Measurements from ENCODE around the gene MYO15B.

The MYO15B gene

DNA sequence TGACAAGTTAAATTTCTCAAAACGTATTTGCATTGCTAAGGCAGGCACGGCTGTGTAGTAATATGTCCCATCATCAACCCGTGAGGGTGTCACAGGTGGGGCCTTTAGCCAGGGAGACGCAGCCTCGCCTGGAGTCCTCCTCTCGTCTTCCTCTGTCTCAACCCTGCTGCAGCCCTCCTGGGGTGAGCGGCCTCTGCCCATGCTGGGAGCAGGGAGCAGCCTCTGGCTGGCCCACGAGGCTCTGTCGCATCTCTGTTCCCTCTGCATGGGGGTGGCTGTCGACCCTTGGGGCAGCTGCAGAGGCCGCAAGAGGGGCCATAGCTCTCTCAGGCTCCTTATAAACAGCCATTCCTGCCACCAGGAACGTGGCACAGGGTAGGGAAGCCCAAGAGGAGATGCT, 44.8 kb downstream of the MYO15B start:
- no peak for TF ChIP-seq FOXP2 (optimal IDR thresholded peaks at IDR 0.05; ENCODE audit: borderline replicate concordance, extremely low read depth, extremely low read length, insufficient read depth)
- TF ChIP-seq SIN3A (IDR thresholded peaks at IDR 0.05; ENCODE audit: borderline replicate concordance, insufficient read depth, low read length): no peak
- TF ChIP-seq, protein P1, sequence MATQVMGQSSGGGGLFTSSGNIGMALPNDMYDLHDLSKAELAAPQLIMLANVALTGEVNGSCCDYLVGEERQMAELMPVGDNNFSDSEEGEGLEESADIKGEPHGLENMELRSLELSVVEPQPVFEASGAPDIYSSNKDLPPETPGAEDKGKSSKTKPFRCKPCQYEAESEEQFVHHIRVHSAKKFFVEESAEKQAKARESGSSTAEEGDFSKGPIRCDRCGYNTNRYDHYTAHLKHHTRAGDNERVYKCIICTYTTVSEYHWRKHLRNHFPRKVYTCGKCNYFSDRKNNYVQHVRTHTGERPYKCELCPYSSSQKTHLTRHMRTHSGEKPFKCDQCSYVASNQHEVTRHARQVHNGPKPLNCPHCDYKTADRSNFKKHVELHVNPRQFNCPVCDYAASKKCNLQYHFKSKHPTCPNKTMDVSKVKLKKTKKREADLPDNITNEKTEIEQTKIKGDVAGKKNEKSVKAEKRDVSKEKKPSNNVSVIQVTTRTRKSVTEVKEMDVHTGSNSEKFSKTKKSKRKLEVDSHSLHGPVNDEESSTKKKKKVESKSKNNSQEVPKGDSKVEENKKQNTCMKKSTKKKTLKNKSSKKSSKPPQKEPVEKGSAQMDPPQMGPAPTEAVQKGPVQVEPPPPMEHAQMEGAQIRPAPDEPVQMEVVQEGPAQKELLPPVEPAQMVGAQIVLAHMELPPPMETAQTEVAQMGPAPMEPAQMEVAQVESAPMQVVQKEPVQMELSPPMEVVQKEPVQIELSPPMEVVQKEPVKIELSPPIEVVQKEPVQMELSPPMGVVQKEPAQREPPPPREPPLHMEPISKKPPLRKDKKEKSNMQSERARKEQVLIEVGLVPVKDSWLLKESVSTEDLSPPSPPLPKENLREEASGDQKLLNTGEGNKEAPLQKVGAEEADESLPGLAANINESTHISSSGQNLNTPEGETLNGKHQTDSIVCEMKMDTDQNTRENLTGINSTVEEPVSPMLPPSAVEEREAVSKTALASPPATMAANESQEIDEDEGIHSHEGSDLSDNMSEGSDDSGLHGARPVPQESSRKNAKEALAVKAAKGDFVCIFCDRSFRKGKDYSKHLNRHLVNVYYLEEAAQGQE (IDR thresholded peaks at IDR 0.05; ENCODE audit: insufficient read depth in 1 of 2, low read depth in 2 of 2, low read length in 2 of 2): no peak

- peak; percentile 30 for TF ChIP-seq FOXP2 (optimal IDR thresholded peaks at IDR 0.05; ENCODE audit: borderline replicate concordance, extremely low read depth, extremely low read length, insufficient read depth)
- no peak for TF ChIP-seq POLR2AphosphoS5 (IDR thresholded peaks at IDR 0.05; ENCODE audit: low read depth, low read length)
- TF ChIP-seq, protein P1 (IDR thresholded peaks at IDR 0.05; ENCODE audit: insufficient read depth in 1 of 2, low read depth in 2 of 2, low read length in 2 of 2): no peak
- TF ChIP-seq SIN3A (IDR thresholded peaks at IDR 0.05; ENCODE audit: borderline replicate concordance, insufficient read depth, low read length): no peak
- no peak for TF ChIP-seq TAF1 (IDR thresholded peaks at IDR 0.05; ENCODE audit: borderline replicate concordance, insufficient read depth, low read length)
These were observed 45.4 kb downstream of the MYO15B start, which contains the start of gene SMIM5 for GRCh38 chr17:75632863-75633485. TSS of gene SMIM5 (plus strand) at chr17:75633434. CDS start at chr17:75640202, 6,768 bp downstream.

GRCh38 chr17:75633486-75634375, 46.1 kb downstream of the MYO15B start:
- no peak for TF ChIP-seq POLR2AphosphoS5 (IDR thresholded peaks at IDR 0.05; ENCODE audit: low read depth, low read length)
- peak; percentile 58 for TF ChIP-seq FOXP2 (optimal IDR thresholded peaks at IDR 0.05; ENCODE audit: borderline replicate concordance, extremely low read depth, extremely low read length, insufficient read depth)
- TF ChIP-seq SIN3A (IDR thresholded peaks at IDR 0.05; ENCODE audit: borderline replicate concordance, insufficient read depth, low read length): peak; percentile 99; the same call in 1 of the 2 replicates
- no peak for TF ChIP-seq TAF1 (IDR thresholded peaks at IDR 0.05; ENCODE audit: borderline replicate concordance, insufficient read depth, low read length)
- TF ChIP-seq, protein P1 (IDR thresholded peaks at IDR 0.05; ENCODE audit: insufficient read depth in 1 of 2, low read depth in 2 of 2, low read length in 2 of 2): no peak

DNA sequence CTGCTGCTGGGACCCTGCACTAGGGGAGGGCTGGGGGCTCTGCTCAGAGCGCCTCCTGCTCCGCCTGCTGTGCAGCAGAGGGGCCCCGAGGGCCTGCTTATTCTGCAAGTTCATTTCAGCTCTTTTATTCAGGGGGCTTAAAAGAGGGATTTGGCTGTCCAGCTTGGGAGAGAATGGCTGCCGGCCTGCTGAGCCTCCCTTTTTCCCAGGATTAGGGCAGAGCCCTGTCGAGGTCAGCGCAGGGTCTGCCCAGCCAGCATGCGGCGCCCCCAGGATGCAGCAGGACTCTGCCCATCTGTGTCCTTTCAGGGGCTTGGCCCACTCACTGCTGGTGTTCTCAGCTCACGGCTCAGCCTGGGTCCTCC, 46.8 kb downstream of the MYO15B start:
- no peak for TF ChIP-seq SIN3A (IDR thresholded peaks at IDR 0.05; ENCODE audit: borderline replicate concordance, insufficient read depth, low read length)
- no peak for TF ChIP-seq TAF1 (IDR thresholded peaks at IDR 0.05; ENCODE audit: borderline replicate concordance, insufficient read depth, low read length)
- TF ChIP-seq FOXP2 (optimal IDR thresholded peaks at IDR 0.05; ENCODE audit: borderline replicate concordance, extremely low read depth, extremely low read length, insufficient read depth): no peak
- no peak for TF ChIP-seq POLR2AphosphoS5 (IDR thresholded peaks at IDR 0.05; ENCODE audit: low read depth, low read length)
- TF ChIP-seq, protein P1 (IDR thresholded peaks at IDR 0.05; ENCODE audit: insufficient read depth in 1 of 2, low read depth in 2 of 2, low read length in 2 of 2): no peak

All from PFSK-1 (cell line).